Fibroblast of gingiva (primary cell): Measurements from ENCODE around the gene ETV3.
"Not testable (repeated sequence)": the region's sequence is repeated elsewhere in the genome, so short reads cannot be mapped to it uniquely, and the experiment has no call there.

ENCODE experiments used
- DNase-seq: peaks from one replicate; pipeline ENCODE4 v3.0.0-alpha.2; 2011; ENCODE audit warnings: low read depth

The ETV3 gene

DNA sequence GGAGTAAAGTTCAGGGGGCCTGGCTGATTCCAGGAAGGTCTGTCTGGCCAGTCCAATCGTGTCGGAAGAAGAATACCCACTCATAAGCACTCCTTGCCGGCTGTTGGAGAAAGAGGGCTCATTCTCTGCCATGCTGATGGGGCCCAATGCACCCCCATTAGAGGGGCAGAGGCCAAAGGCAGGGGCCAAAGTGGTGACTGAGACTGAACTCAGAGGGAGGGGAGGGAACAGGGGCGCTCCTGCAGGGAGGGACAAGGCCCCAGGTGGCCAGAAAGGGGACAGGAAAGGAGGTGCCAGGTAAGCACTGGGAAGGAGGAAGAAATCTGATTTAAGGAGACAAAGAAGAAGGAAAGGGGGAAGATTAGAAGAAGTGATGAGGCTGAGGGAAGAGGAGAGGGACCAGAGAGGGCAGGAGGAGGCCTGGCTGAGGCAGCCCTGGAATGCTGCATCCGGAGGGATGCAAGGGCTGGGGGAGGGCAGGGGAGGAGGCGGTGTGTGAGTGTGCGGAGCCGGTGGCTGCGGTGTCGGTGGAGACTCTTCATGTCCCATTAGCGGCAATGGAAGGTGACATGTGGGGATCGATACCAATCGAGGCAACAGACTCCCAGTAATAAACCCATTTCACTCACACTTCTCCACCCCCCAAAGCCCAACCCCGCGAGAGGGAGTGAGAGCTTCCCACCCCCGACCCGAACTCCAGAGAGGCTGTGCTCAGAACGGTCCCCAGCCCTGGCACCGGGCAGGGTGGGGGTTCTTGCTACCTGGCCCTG is 26.6 kb downstream of the ETV3 start:
- DNase-seq, result no peak

DNA sequence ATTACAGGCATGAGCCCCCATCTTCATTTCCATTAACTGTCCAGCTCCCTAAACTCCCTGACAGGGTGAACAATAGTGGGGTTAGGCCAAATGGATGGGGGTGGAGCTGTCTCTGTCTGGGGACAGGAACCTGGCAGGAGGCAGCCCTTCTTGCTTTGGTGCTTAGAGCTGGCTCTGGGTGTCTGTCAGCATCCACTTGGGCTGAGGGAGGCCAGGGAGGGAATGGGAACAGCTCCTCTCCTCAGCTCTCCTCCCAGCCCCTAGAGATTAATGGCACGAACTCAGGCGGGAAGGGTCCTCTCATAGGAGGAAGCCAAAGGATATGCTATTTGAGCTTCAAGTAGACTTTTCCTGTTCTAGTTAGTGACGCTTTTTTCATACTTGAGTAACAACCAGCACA is 27.5 kb downstream of the ETV3 start:
- no peak for DNase-seq

DNA sequence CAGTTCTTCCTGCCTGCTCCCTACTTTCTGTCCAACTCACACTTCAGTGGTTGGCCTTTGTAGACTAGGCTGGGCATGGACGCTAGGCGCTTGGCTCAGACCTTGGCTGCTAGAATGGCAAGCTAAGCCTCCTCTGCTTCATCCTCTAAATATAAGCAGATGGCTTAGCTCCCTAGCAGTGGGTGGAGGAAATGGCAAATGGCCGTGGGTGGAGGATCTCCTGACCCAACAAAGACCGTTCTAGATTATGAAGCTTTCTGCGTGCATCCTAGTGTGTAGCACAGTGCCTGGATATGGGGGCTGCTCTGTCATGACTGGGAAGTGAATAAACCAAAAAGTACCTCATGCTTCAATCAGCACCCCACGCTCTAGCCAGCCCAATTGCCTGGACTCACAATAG is 28.2 kb downstream of the ETV3 start:
- DNase-seq, result peak; percentile 8

DNA sequence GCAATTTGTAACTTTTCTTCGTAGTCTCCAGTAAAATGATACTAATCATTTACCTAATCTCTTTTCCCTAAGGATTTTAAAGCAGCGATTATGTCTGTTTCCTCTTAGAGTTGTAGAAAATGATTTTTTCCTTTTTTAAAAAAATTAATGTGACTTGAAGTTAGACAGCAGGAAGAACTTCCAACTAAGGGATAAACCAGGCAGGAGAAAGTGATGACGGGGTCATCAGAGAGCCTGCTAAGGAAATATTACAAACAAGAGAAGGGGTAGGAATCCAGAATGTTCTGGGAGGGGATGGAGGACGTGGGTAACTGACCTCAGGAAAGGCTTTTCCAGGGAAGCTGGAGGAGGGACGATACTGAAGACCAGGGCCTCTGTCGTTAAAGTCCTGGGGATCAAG is 29.7 kb downstream of the ETV3 start:
- DNase-seq, result no peak

DNA sequence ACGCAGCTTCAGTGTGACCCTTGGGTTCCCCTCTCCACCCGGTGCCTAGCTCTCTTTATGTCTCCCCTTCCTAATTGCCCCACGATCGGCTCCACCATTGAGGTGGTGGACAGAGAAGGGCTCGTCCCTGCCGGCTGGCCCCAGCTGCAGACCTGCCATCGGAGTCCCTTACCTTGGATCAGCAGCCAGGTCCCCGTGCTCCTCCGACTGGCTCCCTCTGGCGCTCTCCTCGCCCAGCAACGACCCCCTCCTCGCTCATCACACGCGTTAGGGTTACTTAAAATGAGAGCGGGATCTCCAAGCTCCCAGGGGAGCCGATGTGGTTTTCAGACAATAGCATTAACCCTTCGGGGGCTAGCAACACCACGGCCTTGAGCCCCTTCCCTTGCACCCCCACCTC is 30.5 kb downstream of the ETV3 start:
- no peak for DNase-seq

DNA sequence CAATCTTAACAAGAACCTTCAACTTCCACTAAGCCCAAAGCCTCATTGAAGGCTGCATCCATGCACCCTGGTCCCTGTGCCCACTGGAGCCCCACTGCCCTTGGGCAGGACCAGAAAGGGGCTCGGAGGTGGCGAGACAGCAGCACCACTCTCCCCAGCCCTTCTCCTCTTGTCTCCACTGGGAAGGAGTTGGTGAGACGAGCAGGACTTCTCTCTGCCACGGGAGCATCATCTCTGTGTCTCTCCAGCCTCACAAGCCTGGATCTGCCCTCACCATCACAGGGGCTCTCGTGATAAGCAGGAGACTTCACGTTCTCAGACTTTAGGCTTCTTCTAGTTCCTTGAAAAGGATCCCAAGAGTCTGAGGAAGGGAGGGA is 31.4 kb downstream of the ETV3 start:
- DNase-seq, result no peak

DNA sequence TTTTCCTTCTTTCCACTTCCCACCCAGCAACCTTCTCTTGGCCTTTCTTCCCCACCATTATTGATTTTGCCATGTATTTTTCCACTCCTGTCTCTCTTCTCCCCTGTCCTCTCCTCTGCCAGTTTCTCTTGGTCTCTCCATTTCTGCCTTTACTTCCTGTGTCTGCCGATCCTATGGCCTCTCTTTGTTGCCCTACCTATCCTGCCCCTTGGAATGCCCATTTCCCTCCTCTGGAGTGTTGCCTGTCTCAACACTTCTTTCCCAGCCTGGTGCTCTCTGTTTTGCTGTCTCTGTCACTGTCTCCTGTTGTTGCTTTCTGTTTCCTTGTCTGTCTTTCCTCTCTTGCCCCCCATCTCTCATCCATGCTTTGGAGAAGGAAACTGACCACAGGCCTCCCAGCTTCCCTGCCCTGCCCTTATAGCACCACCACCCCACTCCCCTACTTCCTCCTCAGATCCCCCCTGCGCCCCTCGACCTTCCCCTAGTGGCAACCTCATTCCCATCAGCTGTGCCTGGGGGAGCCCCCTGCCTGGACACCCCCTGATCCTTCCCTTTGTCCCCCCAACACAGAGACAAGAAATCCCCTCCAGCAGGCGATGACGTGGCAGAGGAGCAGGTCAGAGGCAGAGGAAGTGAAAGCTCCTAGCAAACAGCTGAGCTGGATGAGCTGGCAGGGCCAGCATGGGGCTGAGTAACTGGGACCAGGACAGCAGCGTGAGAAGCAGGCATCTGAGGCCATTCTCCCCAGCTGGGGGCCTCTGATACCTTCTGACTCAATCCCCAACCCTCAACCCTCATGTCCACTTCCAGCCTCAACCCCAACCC is 32.0 kb downstream of the ETV3 start:
- peak; percentile 46 for DNase-seq

DNA sequence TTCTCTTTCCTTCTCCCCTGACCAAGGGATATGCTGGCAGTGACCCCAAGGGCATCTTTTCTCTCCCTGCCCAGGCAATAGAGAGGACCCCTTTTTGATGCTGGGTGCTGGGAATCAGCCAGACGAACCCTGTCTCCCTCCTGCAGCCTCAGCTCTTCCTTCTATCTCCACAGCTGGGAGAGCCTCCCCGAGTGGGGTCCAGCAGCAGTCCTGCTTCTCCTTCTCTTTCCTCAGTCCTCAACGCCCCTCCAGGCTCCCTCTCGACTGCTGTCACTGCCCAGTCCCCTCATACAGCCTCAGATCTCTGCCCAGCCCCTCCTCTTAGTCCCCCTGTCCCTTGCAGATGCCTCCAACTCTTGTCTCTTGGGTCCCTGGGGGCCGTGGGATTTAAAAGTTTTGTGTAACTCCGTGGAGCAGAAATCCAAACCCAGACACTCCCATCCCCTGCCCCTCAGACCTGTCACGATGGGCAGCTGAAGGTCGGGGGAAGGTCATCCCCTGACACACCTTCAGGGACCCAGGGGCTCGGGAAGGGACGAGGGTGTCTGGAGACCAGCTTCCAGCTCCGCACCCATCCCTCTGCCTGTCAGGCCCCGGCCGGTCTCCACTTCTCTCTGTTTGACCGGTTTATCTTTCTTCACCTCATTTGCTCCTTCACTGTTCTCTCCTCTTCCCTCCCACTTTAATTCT is 32.8 kb downstream of the ETV3 start:
- no peak for DNase-seq

DNA sequence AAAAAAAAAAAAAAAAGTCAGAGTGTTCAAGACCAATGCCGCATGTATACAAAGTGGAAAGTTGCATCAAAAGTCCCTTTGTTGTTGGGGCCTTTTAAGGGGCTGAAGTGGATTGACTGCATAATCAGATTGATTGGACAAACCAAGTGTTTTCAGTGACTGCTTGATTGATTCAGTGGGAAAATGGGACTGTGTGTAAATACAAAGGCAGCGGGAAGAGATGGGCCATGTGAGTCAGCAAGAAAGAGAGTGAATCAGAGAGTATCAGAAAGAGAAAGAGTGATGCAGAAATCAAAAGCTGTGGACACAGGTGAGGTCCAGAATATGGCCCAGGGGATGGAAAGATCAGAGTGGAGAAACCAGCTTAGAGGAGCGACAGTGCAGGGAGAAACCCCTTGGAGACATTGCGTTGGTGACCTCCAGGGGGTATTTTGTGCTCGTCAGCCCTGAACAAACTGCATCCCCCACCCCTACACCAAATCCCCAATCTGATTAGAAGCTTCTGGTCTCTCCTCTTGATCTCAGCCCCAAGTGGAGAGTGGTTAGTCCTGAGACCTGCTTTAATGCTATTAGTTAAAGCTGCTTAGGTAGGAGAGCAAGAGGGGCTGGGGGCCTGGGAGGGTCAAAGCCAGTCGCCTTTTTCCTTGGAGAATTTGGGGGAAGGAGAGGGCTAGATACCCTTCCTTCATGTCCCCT is 33.4 kb downstream of the ETV3 start:
- no peak for DNase-seq

DNA sequence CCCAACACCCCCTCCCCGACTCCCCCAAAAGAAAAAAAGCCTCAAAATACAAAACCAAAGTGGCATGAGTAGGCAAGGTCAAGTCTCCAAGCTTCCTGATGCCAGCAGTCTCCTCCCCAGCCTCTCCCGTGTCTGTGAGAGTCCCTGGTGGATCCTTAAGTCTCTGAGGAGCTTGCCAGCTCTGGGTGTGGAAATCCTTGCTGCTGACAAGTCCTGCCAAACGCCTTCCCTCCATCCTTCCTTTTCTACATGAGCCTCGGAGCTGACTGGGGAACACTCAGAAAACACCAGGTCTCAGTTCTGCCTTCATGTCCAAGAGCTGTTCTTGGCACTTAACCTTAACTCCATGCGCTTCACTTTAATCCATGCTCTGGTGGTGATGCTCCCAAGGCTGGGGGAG is 34.9 kb downstream of the ETV3 start:
- peak; percentile 9 for DNase-seq

DNA sequence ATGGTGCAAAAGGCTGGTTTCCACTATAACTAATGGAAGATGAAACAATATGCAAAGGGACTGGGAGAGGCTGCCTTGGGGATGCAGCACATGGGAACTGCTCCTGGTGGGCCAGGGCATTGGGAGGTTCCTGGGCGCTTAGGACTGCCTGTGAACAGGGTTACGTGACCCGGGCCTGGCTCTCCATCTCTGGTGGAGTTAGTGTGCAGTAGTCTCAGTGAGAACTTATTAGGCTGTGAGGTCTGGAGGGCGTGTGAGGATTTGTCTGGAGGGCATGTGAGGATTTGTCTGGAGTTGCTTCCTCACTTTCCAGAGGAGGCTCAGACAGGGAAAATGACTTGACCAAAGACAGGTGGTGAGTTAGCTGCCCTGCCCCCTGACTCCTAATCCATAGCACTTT is 37.0 kb downstream of the ETV3 start:
- DNase-seq, result no peak

DNA sequence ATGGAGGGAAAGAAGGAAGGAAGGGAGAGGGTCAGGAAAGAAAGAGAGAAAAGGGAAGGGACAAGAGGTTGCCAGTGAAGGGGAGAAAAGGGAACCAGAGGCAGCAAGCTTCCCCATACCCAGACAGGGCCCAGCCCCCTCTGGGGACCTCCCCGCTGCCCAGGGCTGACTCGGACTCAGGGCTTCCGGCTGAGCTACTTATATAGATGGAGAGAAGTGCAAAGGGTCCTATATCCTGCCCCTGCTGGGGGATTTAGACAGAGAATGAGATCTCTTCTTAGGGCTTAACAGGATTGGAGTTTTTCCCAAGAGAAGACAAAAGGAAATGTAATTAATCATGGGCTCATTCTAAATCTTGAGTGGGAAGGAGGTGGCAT is 38.6 kb downstream of the ETV3 start, which contains the start of gene ETV3L:
Gene ETV3L (minus strand): TSS at position 176 of the 377 bp plus-strand sequence. CDS start 285 bp downstream, outside the sequence.
- DNase-seq, result no peak

DNA sequence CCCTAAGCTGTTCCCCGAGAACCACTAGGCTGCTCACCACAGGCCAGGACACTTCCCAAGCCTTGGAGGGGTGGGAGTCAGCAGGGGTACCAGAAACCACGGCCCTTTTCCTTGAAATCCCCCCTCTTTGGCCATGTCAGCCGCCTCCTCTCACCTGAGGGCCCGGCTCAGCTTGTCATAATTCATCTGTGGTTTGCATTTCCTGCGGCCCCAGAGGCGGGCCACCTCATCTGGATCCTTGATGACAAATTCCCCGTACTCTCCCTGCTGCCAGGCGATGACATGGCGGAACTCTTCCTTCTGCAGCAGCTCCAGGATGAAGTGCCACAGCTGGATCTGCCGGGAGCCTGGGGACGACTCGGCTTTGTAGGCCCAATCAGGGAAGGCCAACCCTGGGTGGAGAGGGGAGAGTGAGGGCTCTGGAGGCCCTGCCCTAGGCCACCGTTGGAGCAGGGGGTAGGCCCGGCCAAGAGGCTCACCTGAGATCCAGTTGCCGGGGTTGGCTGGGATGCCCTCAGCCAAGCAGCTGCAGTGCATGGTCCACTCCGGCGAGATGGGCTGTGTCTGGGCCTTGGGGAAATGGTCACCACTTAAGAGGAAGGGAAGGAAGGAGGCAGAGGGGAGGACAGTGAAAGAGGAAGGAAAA is 39.1 kb downstream of the ETV3 start:
- DNase-seq, result not testable (repeated sequence)

DNA sequence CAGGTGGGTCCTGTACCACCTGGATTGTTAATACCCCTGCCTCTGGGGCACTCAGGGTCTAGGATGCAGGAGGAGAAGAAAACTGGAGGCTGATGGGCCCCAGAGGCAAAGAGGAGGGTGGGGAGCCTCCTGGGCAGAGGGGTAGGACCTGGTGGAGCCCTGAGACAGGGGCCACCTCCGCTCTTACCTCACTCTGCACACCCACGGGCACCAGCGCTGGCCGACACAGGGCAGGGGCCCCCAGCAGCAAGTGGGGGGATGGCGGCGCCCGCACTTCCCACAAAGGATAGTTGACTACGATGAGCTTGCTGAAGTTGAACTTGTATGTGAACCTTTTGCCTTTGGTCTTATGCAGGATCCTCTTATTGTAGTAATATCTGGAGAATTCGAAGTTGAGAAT is 39.7 kb downstream of the ETV3 start:
- no peak for DNase-seq

DNA sequence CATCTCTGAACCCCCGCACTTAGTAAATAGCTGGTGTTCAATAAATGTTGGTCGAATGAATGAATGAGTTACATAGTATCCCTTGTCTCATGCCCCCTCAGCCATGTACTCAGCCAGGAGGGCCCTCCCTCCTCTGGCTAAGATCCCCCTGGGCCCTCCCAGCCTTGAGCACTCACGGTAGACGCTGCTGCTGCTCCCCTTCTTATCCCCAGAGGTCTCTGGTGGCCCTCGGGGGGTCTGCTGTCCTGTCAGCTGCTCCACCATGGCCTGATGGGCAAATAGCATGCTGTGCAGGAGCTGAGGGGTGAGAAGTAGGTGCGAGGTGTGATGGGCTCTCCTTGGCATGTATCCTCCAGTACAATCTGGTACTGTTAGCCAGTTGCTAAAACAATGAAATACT is 40.5 kb downstream of the ETV3 start:
- DNase-seq, result no peak

DNA sequence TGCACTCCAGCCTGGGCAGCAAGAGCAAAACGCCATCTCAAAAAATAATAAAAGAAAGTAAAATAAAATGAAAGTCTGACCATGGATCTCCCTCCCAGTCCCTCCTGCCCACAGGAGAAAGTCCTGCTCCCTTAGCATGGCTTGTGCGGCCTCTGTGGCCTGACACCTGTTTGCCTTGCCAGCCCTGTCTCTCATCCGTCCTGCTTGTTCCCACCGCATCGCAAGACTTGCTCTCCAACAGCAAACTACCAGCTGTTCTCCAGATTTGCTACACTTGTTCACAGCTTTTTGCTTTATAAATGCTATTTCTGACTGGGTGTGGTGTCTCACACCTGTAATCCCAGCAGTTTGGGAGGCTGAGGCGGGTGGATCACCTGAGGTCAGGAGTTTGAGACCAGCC is 41.3 kb downstream of the ETV3 start:
- DNase-seq, result no peak

DNA sequence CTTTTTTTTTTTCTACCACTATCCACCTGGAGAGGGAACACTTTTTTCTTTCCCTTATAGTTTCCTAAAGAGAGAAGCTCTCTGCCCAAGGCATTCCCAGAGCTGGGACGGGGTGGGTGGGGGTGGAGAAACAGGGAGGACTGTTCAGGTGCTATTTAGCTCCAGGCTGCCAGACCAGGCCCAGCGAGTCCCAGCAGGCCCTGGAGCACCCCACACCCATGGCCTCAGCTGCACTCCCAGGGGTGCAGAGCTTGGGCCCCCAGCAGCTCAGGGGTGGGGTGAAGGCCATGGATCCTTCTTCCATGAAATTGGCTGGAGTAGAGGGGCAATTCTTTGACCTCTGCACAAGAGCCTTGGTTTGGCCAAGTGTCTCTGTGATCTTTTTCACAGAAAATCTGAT is 42.6 kb downstream of the ETV3 start:
- no peak for DNase-seq

DNA sequence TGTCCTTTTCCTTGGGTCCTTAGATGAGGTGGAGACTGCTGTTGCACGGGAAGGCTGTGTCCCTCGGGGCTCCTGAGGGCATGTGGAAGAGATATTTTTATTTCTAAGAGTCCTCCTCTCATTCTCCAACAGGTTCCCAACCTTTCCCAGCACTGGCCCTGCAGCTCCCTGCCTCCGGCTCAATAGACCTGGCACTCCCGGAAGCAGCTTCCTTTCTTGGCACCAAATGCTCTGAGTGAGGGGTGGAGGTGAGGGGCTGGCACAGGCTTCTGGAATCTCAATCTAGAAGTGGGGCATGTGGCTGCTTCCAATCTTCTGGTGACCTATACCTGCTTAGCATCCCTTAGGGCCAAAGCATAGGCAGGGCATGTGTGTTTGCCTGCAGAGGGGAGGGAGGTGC is 43.1 kb downstream of the ETV3 start:
- no peak for DNase-seq

DNA sequence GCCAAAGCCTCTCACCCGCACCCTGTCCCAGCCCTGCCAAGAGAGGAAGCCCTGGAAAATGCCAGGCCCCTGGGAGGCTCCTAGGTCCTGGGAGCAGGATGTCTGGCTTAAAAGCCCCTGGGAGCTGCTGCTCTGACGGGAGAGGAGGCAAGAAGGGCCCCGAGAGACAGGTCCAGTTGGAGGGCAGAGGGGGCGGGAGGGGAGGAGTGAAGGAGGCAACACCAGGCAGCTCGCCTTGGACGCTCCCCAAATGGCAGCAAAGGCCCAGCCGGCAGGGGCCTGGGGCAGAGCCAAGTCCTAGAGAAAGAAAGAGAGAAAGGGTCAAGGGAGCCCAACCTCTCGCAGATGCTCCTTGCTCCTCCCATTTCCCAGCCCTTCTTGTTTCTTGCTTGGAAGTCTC is 45.4 kb downstream of the ETV3 start:
- peak; percentile 38 for DNase-seq

DNA sequence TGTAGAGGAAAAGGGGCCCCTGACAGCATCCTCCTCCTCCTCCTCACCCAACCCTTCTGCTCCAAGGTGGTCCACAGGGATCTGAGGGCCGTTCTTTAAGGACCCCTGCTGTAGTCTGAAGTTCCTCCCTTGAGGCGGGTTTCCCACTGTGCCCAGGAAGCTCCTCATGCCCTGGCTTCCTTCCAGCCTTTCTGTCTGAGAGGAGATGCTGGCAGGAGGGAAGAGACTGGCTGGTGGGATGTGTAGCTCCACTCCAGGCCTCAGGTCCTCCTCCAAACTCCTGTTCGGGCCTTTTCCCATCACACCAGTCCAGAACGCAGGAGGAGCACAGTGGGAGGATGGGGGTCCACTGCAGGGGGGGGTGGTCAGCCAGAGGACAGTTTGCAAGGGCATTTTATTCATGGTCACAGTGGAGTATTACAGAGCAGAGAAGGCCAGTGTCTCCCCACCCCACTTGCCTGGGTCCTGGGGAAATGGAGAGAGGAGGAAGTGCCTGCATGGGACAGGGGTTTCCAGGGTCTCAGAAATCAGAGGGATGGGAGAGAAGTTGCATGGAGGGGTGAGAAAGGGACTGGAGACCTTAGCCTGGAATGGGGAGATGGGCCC is 46.4 kb downstream of the ETV3 start:
- DNase-seq, result no peak

DNA sequence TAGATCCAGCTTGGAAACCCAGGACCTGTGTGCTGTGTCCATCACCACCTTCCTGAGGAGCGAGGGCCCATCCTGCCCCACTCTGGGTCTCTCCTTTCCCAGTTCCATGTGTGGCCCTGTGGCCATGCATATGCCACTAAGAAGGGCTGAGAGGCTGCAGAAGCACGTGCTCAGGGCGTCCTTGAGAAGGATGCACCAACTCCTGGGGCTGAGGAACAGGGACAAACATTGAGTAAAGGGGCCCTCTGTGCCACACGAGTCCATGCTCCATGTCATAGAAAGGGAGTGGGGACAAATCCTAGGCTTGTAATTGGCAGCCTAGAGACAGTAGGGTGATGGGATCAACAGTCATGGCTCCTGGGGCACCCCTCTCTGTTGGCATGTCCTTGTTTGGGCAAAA is 47.0 kb downstream of the ETV3 start:
- no peak for DNase-seq
